ENCODE results near the gene SNCB.

SNCB gene

GRCh38 chr5:176652136-176652535, 21.8 kb upstream of the SNCB start:
- no peak overlapping the region for H3K9ac ChIP-seq (ENCODE audit: low read depth, low read length, poor library complexity, severe bottlenecking)
- H3K9me3 ChIP-seq (ENCODE audit: insufficient read depth, low read depth, low read length) = no peaks in the 10 kb centered on the region
- H3K4me1 ChIP-seq (ENCODE audit: insufficient read depth, low read length, poor library complexity, severe bottlenecking) = peaks cover 12% of the 10 kb centered on the region
- no peak overlapping the region for H3K4me3 ChIP-seq (ENCODE audit: low read length, poor library complexity, severe bottlenecking)
- peaks cover 7% of the 10 kb centered on the region; the same call in 1 of the 2 replicates for H3K79me2 ChIP-seq (ENCODE audit: insufficient read depth, low read length)
- no peaks in the 10 kb centered on the region for H3F3A ChIP-seq (ENCODE audit: low read depth)
- no peaks in the 10 kb centered on the region for H4K20me1 ChIP-seq (ENCODE audit: insufficient read depth, low read length, poor library complexity, severe bottlenecking)
- H3K9me2 ChIP-seq (replicated peaks; ENCODE audit: low read depth, low read length) = no peaks in the 10 kb centered on the region
- H2AFZ ChIP-seq (ENCODE audit: low read length) = no peak overlapping the region
- H3K36me3 ChIP-seq (ENCODE audit: insufficient read depth, low read length) = no peaks in the 10 kb centered on the region
- H3K27me3 ChIP-seq (ENCODE audit: insufficient read depth, low read length, poor library complexity, severe bottlenecking) = no peaks in the 10 kb centered on the region
- H3K4me2 ChIP-seq (ENCODE audit: low read depth, low read length, poor library complexity, severe bottlenecking) = no peak overlapping the region
- TF ChIP-seq CTCF (conservative IDR thresholded peaks at IDR 0.05; ENCODE audit: low read length) = no peak
- TF ChIP-seq EZH2phosphoT487 (IDR thresholded peaks at IDR 0.05; ENCODE audit: borderline replicate concordance) = no peak

GRCh38 chr5:176651472-176651980, 21.2 kb upstream of the SNCB start:
- Histone ChIP-seq H3F3A (ENCODE audit: low read depth) (no peaks in the 10 kb centered on the region), H3K36me3 (ENCODE audit: insufficient read depth, low read length) (no peaks in the 10 kb centered on the region), H3K27me3 (ENCODE audit: insufficient read depth, low read length, poor library complexity, severe bottlenecking) (no peaks in the 10 kb centered on the region), H3K9me3 (ENCODE audit: insufficient read depth, low read depth, low read length) (no peaks in the 10 kb centered on the region), H3K9ac (ENCODE audit: low read depth, low read length, poor library complexity, severe bottlenecking) (no peak overlapping the region), H2AFZ (ENCODE audit: low read length) (no peak overlapping the region), H4K20me1 (ENCODE audit: insufficient read depth, low read length, poor library complexity, severe bottlenecking) (no peaks in the 10 kb centered on the region), H3K9me2 (replicated peaks; ENCODE audit: low read depth, low read length) (no peaks in the 10 kb centered on the region), H3K4me1 (ENCODE audit: insufficient read depth, low read length, poor library complexity, severe bottlenecking) (peaks cover 12% of the 10 kb centered on the region), H3K4me3 (ENCODE audit: low read length, poor library complexity, severe bottlenecking) (no peak overlapping the region), H3K4me2 (ENCODE audit: low read depth, low read length, poor library complexity, severe bottlenecking) (no peak overlapping the region), H3K79me2 (ENCODE audit: insufficient read depth, low read length) (peaks cover 7% of the 10 kb centered on the region; the same call in 1 of the 2 replicates)
- TF ChIP-seq EZH2phosphoT487 (IDR thresholded peaks at IDR 0.05; ENCODE audit: borderline replicate concordance) = no peak
- TF ChIP-seq CTCF (conservative IDR thresholded peaks at IDR 0.05; ENCODE audit: low read length) = no peak

GRCh38 chr5:176650354-176650884, 20.1 kb upstream of the SNCB start:
- peaks cover 7% of the 10 kb centered on the region; the same call in 1 of the 2 replicates for H3K79me2 ChIP-seq (ENCODE audit: insufficient read depth, low read length)
- no peaks in the 10 kb centered on the region for H3F3A ChIP-seq (ENCODE audit: low read depth)
- H3K4me1 ChIP-seq (ENCODE audit: insufficient read depth, low read length, poor library complexity, severe bottlenecking) = peaks cover 12% of the 10 kb centered on the region
- H2AFZ ChIP-seq (ENCODE audit: low read length) = no peak overlapping the region
- H3K9me3 ChIP-seq (ENCODE audit: insufficient read depth, low read depth, low read length) = no peaks in the 10 kb centered on the region
- no peaks in the 10 kb centered on the region for H3K27me3 ChIP-seq (ENCODE audit: insufficient read depth, low read length, poor library complexity, severe bottlenecking)
- H3K9me2 ChIP-seq (replicated peaks; ENCODE audit: low read depth, low read length) = no peaks in the 10 kb centered on the region
- TF ChIP-seq CTCF (conservative IDR thresholded peaks at IDR 0.05; ENCODE audit: low read length) = no peak
- TF ChIP-seq EZH2phosphoT487 (IDR thresholded peaks at IDR 0.05; ENCODE audit: borderline replicate concordance) = no peak
- no peak overlapping the region for H3K9ac ChIP-seq (ENCODE audit: low read depth, low read length, poor library complexity, severe bottlenecking)
- H3K36me3 ChIP-seq (ENCODE audit: insufficient read depth, low read length) = no peaks in the 10 kb centered on the region
- no peak overlapping the region for H3K4me3 ChIP-seq (ENCODE audit: low read length, poor library complexity, severe bottlenecking)
- H4K20me1 ChIP-seq (ENCODE audit: insufficient read depth, low read length, poor library complexity, severe bottlenecking) = no peaks in the 10 kb centered on the region
- no peak overlapping the region for H3K4me2 ChIP-seq (ENCODE audit: low read depth, low read length, poor library complexity, severe bottlenecking)

Data from Loucy (cell line).